ENCODE data around the gene RPS2. TPM values are rescaled to one million over a fixed set of nuclear protein-coding genes. Genes with fewer than 3 reads are reported as not detected.

The RPS2 gene
- total RNA-seq, 1 experiment from 2014 or later: 3,874 TPM

DNA sequence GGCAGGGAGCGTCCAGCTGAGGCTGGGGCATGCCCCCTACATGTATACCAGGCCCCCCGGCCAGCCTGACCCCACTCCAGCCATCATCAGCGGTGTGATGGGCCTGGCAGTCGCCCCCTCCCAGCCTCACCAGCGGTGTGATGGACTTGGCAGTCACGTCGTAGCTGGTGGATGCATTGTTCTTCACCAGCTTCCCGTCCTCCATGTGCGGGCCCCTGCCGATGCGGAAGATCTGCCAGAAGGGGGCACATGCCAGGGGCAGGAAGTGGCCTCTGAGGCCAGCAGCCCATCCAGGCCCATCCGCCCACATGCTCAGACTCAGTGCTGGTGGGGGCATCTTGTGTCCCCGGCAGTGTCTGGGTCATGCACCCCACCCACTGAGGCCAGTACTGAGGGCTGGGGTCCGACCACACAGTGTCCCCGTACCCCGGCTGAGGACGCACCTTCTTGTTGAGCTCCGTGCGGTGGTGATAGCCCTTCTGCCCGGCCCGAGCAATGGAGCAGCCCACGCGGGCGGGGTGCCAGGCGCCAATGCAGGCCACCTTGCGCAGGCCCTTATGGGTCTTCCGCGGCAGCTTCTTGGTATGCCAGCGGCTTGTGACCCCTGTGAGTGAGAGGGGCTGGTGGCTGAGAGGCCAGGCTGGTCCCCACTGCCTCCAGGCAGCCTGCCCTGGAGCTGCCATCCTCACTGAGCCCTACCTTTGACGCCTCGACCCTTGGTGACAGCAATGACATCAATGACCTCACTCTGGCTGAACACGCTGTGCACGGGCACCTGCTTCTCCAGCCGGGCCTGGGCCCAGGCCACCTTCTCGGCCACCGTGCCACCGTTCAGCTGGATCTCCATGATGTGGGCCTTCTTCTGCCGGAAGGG lies 17.9 kb downstream of the RPS2 start:
- no peak overlapping the region for H2BK20ac ChIP-seq (ENCODE audit: low read depth, low read length, poor library complexity, severe bottlenecking)
- WGBS (ENCODE audit: extremely low coverage, insufficient read length, low lambda C conversion rate): no CpG with 5 or more reads among the region's 38 CpGs
- no peak overlapping the region; a peak in 1 of 5 replicates for H3K4me3 Mint-ChIP-seq
- TF ChIP-seq, protein P1, sequence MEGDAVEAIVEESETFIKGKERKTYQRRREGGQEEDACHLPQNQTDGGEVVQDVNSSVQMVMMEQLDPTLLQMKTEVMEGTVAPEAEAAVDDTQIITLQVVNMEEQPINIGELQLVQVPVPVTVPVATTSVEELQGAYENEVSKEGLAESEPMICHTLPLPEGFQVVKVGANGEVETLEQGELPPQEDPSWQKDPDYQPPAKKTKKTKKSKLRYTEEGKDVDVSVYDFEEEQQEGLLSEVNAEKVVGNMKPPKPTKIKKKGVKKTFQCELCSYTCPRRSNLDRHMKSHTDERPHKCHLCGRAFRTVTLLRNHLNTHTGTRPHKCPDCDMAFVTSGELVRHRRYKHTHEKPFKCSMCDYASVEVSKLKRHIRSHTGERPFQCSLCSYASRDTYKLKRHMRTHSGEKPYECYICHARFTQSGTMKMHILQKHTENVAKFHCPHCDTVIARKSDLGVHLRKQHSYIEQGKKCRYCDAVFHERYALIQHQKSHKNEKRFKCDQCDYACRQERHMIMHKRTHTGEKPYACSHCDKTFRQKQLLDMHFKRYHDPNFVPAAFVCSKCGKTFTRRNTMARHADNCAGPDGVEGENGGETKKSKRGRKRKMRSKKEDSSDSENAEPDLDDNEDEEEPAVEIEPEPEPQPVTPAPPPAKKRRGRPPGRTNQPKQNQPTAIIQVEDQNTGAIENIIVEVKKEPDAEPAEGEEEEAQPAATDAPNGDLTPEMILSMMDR (conservative IDR thresholded peaks at IDR 0.05): peak; percentile 37; the same call in 2 of the 3 replicates
- no peak overlapping the region for H2AFZ ChIP-seq (ENCODE audit: low read length)
- H2AK5ac ChIP-seq (ENCODE audit: insufficient read length, low read length): no peak overlapping the region
- H3K18ac ChIP-seq (ENCODE audit: insufficient read length, low read depth, low read length): no peak overlapping the region
- H2BK12ac ChIP-seq (ENCODE audit: insufficient read length, low read depth, low read length): no peak overlapping the region
- H3K4me1 ChIP-seq (ENCODE audit: insufficient read depth, low read length): peaks cover 4% of the 10 kb centered on the region; the same call in 1 of the 2 replicates
- no peak overlapping the region; the same call in 1 of the 2 replicates for H3K14ac ChIP-seq (ENCODE audit: insufficient read depth, low read length)
- peaks cover 1% of the 10 kb centered on the region; the same call in 1 of the 2 replicates for H3K27me3 Mint-ChIP-seq (ENCODE audit: low read depth)
- H2BK120ac ChIP-seq (ENCODE audit: low read depth, low read length, poor library complexity, severe bottlenecking): no peak overlapping the region
- H3K4ac ChIP-seq (ENCODE audit: low read depth, low read length): no peak overlapping the region
- no peak overlapping the region for H3K27ac ChIP-seq (ENCODE audit: insufficient read length, low read depth, low read length)
- no peak overlapping the region for H3K4me2 ChIP-seq (ENCODE audit: insufficient read depth, insufficient read length, low read length)
- H3K27ac Mint-ChIP-seq: no peak overlapping the region
- no peak overlapping the region for H2BK15ac ChIP-seq (ENCODE audit: low read depth, low read length)
- no peak overlapping the region for H3K9ac ChIP-seq (ENCODE audit: extremely low read depth, insufficient read length, low read length)
- peaks cover 10 to 18% of the 10 kb centered on the region in 2 experiments for H3K4me1 Mint-ChIP-seq
- H3K79me1 ChIP-seq (ENCODE audit: insufficient read depth, low read depth, low read length, poor library complexity, severe bottlenecking): no peaks in the 10 kb centered on the region
- H3K23me2 ChIP-seq (ENCODE audit: insufficient read length, low read depth, low read length, poor library complexity, severe bottlenecking): peaks cover 7% of the 10 kb centered on the region
- no peaks in the 10 kb centered on the region; a peak in 1 of 7 replicates for H3K36me3 Mint-ChIP-seq (ENCODE audit: insufficient read depth in 1 of 3, low read depth in 3 of 3)
- H4K8ac ChIP-seq (replicated peaks; ENCODE audit: insufficient read length, low read depth, low read length): no peak overlapping the region
- no peak overlapping the region for H4K91ac ChIP-seq (ENCODE audit: insufficient read length, low read depth, low read length)
- H2BK5ac ChIP-seq (ENCODE audit: insufficient read length, low read length): no peak overlapping the region
- H3T11ph ChIP-seq (ENCODE audit: low read length): no peak overlapping the region
- no peak overlapping the region for H4K5ac ChIP-seq (ENCODE audit: insufficient read length, low read depth, low read length)
- H3K27me3 ChIP-seq (ENCODE audit: insufficient read depth, low read length): no peaks in the 10 kb centered on the region
- H3K56ac ChIP-seq (ENCODE audit: insufficient read length, low read depth, low read length): no peak overlapping the region
- H3K9me3 Mint-ChIP-seq: no peaks in the 10 kb centered on the region
- H4K20me1 ChIP-seq (ENCODE audit: control insufficient read depth, insufficient read depth, insufficient read length): no peaks in the 10 kb centered on the region
- no peaks in the 10 kb centered on the region for H3K79me2 ChIP-seq (ENCODE audit: insufficient read depth, low read length)
- no peak for DNase-seq
- no peak overlapping the region for H3K23ac ChIP-seq (ENCODE audit: insufficient read length, low read depth, low read length)
- no peaks in the 10 kb centered on the region for H3K9me3 ChIP-seq (ENCODE audit: control insufficient read depth, low read depth, low read length)

Measured in H9 (cell line).